Activated gamma-delta T cell treated with Interleukin-2 at 50 U/mL for 16 hours (primary cell): ENCODE results near the gene ARFGAP3.

ENCODE experiments used
- DNase-seq: peaks from one replicate; pipeline ENCODE4 v3.0.0-alpha.2; 2020

ARFGAP3 gene

GRCh38 chr22:42862045-42862734 lies 5.1 kb upstream of the ARFGAP3 start:
- DNase-seq, result no peak

DNA sequence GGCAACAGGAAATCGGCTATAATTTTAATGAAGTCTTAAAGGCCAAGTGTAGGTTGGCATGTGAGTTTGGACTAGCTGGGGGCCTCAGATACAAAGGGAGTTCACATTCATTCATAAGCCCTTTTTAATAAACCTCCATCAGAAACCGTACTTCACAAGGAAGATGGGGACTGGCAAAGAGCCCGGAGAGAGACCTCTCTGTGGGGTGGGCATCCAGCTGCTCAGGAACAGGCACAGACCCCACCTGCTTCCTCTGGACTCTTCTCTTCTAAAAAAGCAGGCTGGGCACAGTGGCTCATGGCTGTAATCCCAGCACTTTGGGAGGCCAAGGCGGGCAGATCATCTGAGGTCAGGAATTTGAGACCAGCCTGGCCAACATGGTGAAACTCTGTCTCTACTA lies 3.9 kb upstream of the ARFGAP3 start:
- no peak for DNase-seq

DNA sequence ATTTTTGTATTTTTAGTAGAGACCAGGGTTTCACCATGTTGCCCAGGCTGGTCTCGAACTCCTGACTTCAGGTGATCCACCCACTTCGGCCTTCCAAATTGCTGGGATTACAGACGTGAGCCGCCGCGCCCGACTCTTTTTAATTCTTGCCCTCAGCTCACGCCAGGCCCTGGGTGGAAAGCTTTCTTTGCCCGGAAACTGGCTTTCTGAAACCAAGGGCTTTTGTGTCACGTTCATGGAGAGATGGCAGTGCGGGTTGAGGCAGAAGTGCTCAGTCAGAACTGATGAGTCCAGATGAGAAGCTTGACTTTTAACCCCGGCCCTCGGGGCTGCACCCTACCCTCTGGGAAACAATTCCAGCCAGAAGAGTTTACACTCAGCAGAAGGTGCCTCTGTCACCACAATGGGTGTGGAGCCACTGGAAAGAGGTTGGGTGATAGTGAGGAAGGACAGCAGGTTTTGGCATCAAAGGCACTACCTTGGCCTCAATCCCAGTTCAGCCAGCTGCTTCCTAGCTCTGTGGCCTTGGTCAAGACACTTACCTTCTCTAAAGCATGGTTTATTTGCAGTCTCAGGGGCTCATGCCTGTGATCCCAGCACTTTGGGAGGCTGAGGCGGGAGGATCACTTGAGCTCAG lies 890 bp upstream of the ARFGAP3 start:
- DNase-seq, result no peak

- DNase-seq, result peak; percentile 52
These were observed 751 bp downstream of the ARFGAP3 start for GRCh38 chr22:42856179-42856864.

GRCh38 chr22:42855721-42856120 lies 1.4 kb downstream of the ARFGAP3 start:
- DNase-seq, result no peak

- no peak for DNase-seq
These were observed 1.9 kb downstream of the ARFGAP3 start for GRCh38 chr22:42855211-42855610.

GRCh38 chr22:42848941-42849550 lies 8.0 kb downstream of the ARFGAP3 start:
- no peak for DNase-seq

DNA sequence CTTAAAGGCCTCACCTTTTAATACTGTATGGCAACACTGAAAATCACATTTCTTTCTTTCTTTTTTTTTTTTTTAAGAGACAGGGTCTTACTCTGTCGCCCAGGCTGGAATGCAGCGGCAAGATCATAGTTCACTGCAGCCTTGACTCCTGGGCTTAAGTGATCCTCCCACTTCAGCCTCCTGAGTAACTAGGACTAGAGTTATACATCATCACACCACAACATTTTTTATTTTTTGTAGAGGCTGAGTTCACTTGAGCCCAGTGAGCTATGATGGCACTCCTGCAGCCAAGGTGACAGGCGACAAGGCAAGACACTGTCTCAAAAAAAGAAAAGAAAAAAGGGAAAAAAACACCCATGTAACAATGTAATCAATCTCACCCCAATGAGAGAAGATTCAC lies 10.0 kb downstream of the ARFGAP3 start:
- no peak for DNase-seq

DNA sequence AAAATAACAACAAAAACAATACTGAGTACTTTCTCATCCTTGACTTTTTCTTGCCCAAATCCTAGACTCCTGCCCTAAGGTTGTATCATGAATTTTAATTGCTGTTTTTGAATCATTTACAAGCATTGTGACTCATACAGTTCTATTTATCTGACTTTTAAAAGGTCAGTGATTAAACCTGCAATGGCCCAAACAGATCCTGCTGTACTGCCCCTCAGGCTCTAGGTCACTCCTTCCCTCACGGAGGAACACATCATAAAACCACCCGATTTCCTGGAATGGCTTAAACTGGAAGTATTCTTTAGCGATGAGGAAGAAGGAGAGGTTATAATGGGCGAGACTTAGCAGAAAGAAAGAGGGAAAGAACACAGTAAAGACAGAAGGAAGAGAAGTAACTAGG lies 12.3 kb downstream of the ARFGAP3 start:
- DNase-seq, result no peak

DNA sequence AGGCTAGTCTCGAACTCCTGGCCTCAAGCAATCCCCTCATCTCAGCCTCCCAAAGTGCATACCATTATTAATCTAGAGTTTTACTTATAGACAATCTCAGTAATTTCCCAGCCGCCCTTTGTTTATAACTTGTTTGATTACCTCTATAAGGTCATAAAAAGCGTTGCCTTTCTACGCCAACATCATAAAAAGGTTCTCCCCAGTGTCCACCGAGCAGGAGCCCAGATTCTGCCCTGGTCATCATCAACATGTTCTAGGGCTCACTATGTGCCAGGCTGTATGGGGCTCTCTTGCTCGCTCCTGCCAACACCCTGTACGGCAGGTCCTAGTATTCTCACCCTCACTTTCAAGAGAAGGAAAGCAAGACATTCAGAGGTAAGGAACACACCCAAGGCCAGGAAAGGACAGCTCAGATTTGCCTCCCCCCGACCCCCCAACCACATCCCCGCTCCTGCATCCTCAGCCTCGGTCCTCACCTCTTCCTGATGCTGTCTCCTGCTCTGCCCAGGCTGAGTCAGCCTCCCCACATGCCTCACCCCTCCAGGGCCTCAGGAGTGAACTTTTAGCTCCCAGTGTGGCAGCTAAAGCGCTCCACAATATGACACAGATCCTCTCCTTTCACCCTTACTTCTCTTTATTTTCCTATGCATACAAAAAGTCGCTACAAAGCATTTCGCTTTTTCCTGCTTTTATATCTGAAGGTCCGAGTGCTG lies 14.3 kb downstream of the ARFGAP3 start:
- DNase-seq, result no peak

GRCh38 chr22:42841444-42841843 lies 15.6 kb downstream of the ARFGAP3 start:
- no peak for DNase-seq

DNA sequence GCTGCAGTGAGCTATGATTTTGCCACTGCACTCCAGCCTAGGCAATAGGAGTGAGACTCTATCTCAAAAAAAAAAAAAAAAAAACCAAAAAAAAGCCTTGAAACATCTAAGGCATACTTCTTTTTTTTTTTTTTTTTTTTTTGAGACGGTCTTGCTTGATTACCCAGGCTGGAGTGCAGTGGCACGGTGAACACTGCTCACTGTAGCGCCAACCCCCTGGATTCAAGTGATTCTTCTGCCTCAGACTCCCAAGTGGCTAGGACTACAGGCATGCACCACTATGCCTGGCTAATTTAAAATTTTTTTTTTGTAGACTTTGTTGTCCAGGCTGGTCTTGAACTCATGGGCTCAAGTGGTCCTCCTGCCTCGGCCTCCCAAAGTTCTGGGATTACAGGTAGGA lies 19.5 kb downstream of the ARFGAP3 start:
- no peak for DNase-seq

GRCh38 chr22:42836026-42836425 lies 21.0 kb downstream of the ARFGAP3 start:
- no peak for DNase-seq

DNA sequence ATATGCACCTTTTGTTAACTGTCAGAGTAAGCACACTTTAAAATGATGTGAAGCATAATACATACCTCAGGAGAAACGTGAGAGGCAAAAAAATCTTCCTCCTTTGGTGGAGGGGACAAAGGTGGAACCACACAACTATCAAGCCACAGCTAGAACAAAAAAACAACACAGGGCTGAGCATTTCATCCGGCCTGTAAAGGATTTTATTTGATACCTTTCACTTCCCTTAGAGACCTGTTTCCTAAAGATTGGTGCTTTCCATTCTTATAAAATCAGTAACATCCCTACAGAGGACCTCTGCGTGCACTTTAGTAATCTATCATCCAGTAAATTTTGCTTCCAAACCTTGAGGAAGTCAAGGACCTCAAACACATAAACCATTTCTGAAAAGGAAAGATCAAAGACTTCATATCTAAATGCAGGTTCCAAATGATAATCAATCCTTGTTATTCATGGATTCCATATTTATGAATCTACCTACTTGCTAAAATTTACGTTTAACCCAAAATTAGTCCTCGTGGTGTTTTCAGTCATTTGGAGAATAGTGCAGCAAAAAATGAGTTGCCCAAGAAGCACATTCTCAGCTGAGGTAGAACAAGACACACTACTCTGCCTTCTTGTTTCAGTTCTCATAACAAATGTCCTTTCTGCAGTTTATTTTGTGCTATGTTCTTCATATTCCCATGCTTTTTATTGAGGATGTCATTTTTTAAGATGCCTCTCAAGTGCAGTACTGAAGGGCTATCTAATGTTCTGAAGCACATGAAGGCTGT lies 22.7 kb downstream of the ARFGAP3 start:
- DNase-seq, result no peak

DNA sequence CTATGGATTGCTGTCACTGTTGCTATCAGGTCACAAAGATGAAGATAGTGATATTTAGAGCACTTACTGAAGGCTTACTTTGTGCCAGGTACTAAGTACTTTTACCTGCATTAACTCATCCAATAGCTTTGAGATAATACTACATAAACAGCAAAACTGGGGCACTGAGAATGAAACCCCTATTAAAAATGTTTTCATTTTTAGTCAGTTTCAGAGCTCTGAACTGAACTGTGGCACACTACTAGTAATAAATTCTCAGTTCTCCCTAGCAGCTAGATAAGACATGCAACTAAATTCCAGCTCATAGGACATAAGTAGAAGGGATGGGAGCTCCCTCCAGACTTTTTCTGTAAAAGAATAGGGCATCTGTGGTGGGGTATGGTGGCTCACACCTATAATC lies 24.0 kb downstream of the ARFGAP3 start:
- DNase-seq, result no peak

GRCh38 chr22:42831712-42832111 lies 25.4 kb downstream of the ARFGAP3 start:
- no peak for DNase-seq

DNA sequence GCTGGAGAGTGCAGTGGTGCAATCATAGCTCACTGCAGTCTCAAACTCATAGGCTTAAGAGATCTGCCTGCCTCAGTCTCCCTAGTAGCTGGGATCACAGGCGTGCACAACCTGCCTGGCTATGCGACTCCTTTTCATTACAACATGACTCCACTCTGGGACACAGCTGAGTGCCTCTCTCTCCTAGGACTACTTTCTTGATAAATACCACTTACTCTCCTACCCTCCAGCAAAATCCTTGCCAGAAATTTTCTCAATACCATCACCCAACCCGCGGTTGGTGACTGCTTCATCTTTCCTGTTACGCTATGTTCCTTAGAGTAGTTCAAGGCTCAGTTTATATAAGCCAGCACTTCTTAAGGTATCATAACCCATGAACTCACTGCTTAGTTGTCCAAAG lies 26.9 kb downstream of the ARFGAP3 start:
- DNase-seq, result no peak

- no peak for DNase-seq
These were observed 27.8 kb downstream of the ARFGAP3 start for GRCh38 chr22:42829302-42829701.

- no peak for DNase-seq
These were observed 31.3 kb downstream of the ARFGAP3 start for GRCh38 chr22:42825796-42826195.

DNA sequence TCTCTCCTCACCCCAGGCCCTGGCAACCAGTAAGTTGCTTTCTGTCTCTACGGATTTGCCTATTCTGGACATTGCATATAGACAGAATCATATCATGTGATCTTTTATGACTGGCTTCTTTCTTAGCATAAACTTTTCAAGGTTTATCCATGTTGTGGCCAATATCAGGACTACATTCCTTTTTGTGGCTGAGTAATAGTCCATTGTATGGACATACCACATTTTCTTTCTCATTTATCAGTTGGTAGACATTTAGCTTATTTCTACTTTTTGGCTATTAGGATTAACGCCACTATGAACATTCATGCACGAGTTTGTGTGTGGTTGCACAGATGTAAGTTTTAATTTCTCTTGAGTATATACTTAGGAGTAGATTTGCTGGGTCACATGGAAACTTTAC lies 35.7 kb downstream of the ARFGAP3 start:
- DNase-seq, result no peak

GRCh38 chr22:42820045-42820763 lies 36.9 kb downstream of the ARFGAP3 start:
- DNase-seq, result no peak
